Liver (tissue), 3 donors: Measurements from ENCODE around the gene CACNA1C.

Source experiments
- CTCF ChIP-seq: fragments of 150-350 bp; IDR thresholded peaks from 2 replicates; pipeline ENCODE4 v1.5.1; 2017; ENCODE audit warnings: improper control_type of control experiment, low read depth, low read length; ENCODE audit not compliant: missing input control
- FOXA1 ChIP-seq: IDR thresholded peaks from 2 replicates; pipeline ENCODE4 v1.6.1; 2016; ENCODE audit warnings: antibody characterized with exemption
- REST ChIP-seq: IDR thresholded peaks from 2 replicates; pipeline ENCODE4 v1.6.1; 2016; ENCODE audit warnings: antibody characterized with exemption, mild to moderate bottlenecking
- SP1 ChIP-seq: IDR thresholded peaks from 2 replicates; pipeline ENCODE4 v1.6.1; 2018; ENCODE audit warnings: antibody characterized with exemption, mild to moderate bottlenecking
- TAF1 ChIP-seq: conservative IDR thresholded peaks from 2 replicates; pipeline ENCODE4 v1.6.1; 2016; ENCODE audit warnings: antibody characterized with exemption, mild to moderate bottlenecking
- YY1 ChIP-seq: IDR thresholded peaks from 2 replicates; pipeline ENCODE4 v1.6.1; 2016; ENCODE audit warnings: antibody characterized with exemption, mild to moderate bottlenecking
- TF ChIP-seq, protein P1 (sequence below): IDR thresholded peaks from 2 replicates; pipeline ENCODE4 v1.6.1; 2016; ENCODE audit warnings: antibody characterized with exemption
- donor health status: healthy.
- donor health status: healthy.

DNA sequence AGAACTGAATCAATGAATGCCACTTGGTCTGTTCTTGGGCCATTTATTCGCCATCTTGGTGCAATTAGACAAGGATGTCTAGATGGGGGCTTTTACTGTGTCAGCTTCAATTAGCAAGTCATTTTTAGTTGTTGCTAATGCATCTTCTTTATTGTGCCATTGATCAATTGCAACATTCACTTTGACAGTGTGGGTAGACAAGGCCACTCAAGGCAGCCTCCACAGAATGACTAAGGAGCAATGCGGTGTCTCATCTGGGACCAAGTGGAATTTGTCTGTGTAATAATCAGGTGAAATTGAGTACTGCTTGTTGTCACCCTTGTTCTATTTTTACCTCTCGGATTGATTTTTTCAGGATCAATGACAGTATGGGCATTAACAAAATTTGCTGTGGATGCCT, 275.9 kb downstream of the CACNA1C start:
- TF ChIP-seq SP1 = no peak
- no peak for TF ChIP-seq CTCF
- no peak for TF ChIP-seq FOXA1
- no peak for TF ChIP-seq TAF1
- TF ChIP-seq, protein P1, sequence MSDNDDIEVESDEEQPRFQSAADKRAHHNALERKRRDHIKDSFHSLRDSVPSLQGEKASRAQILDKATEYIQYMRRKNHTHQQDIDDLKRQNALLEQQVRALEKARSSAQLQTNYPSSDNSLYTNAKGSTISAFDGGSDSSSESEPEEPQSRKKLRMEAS = no peak
- TF ChIP-seq REST = no peak
- TF ChIP-seq YY1 = no peak
